Esophagus squamous epithelium (tissue), 5 donors: ENCODE measurements around the gene RILP. TPM values are rescaled to one million over a fixed set of nuclear protein-coding genes. Genes with fewer than 3 reads are reported as not detected.
"Not testable (repeated sequence)": the region's sequence is repeated elsewhere in the genome, so short reads cannot be mapped to it uniquely, and the experiment has no call there.

Experiments used
- DNase-seq: peaks from one replicate; lab custom pipeline; 2025; lab: John Stamatoyannopoulos, UW
- H3K27ac ChIP-seq, 4 donors: fragments of 200-600 bp; sonication (generic); one replicate each; pipeline ENCODE4 v1.5.1; 2016 to 2019; ENCODE audit warnings: mild to moderate bottlenecking in 1 of 4
- H3K27me3 ChIP-seq, 4 donors: fragments of 200-600 bp; sonication (generic); 1 replicate in 3 of 4; 2 replicates in 1 of 4; pipeline versions ENCODE4 v1.5.1 to v1.6.0; 2017 to 2021; ENCODE audit warnings: antibody characterized with exemption in 1 of 4
- H3K36me3 ChIP-seq, 3 donors: fragments of 200-600 bp; sonication (generic); one replicate each; pipeline ENCODE4 v1.5.1; 2016 to 2019
- H3K4me1 ChIP-seq, 3 donors: fragments of 200-600 bp; sonication (generic); one replicate each; pipeline ENCODE4 v1.5.1; 2017 to 2019
- H3K4me3 ChIP-seq, 4 donors: fragments of 200-600 bp; sonication (generic); 1 replicate in 3 of 4; 2 replicates in 1 of 4; pipeline ENCODE4 v1.5.1; 2016 to 2019; ENCODE audit warnings: mild to moderate bottlenecking in 2 of 4, moderate library complexity in 1 of 4
- H3K9me3 ChIP-seq, 3 donors: fragments of 200-600 bp; sonication (generic); one replicate each; pipeline ENCODE4 v1.5.1; 2016 to 2019
- CTCF ChIP-seq, 6 experiments: fragments of 450-650 bp in 4 of 6; fragments of 200-600 bp in 2 of 6; sonication (generic) in 2 of 6; IDR thresholded peaks; one replicate each; pipeline ENCODE4 v1.5.1; 2016 to 2019; ENCODE audit warnings: antibody characterized with exemption in 6 of 6, mild to moderate bottlenecking in 4 of 6, moderate library complexity in 4 of 6
- POLR2A ChIP-seq, 4 donors: fragments of 450-650 bp; IDR thresholded peaks; one replicate each; pipeline ENCODE4 v1.6.1; 2017; ENCODE audit warnings: antibody characterized with exemption in 4 of 4, mild to moderate bottlenecking in 4 of 4, moderate library complexity in 3 of 4
- WGBS, 2 donors: methylation state at CpG; one replicate each; pipeline ENCODE4 v1.1.5; 2018; 5-methylcytosine and 5-hydroxymethylcytosine counted together
- intact Hi-C: fragments of 100-400 bp; cut with DNase I; formaldehyde crosslinking; loops from one replicate; pipeline ENCODE4 v1.15.0; 2022
- total RNA-seq, 4 donors: library from RNA; depleted of rRNA; stranded (reverse); fragments of >200 nt; gene quantifications; one replicate each; pipeline ENCODE4 v1.1.0, GENCODE V29; 2016
- donor health status: DM: yes; HTN: yes; CAD: no.

RILP gene
- 10 to 100 TPM in 3 of 4 donors, 1 to 10 TPM in 1; 3.0 to 16.5 (median 13.9) TPM for total RNA-seq

- no peak for DNase-seq
- intact Hi-C loops = no loop called here
- Histone ChIP-seq H3K4me1 (peaks cover 31 to 68% (median 32%) of the 10 kb centered on the region in 3 donors), H3K27ac (peak within 1 kb of the TSS; percentile 90 to 100 (median 96)), H3K9me3 (no peaks in the 10 kb centered on the region), H3K36me3 (peaks cover 39 to 57% (median 43%) of the 10 kb centered on the region in 3 donors), H3K4me3 (peak within 1 kb of the TSS; percentile 49 to 86 (median 69)), H3K27me3 (no peaks in the 10 kb centered on the region)
- WGBS, 2 donors = 20 to 36% methylated on average over 5 to 7 of the region's 23 CpGs
- no peak for TF ChIP-seq CTCF (IDR thresholded peaks at IDR 0.05)
- peak in 1 of 4 donors; percentile 10 for TF ChIP-seq POLR2A (IDR thresholded peaks at IDR 0.05)
Observed at GRCh38 chr17:1649844-1650501, at the start of gene RILP. Gene RILP, minus strand, starts transcription at chr17:1649866. Its CDS starts 62 bp downstream, at chr17:1649804.

- Histone ChIP-seq H3K27ac (no peak overlapping the region), H3K4me1 (no peaks in the 10 kb centered on the region), H3K27me3 (no peaks in the 10 kb centered on the region), H3K36me3 (no peaks in the 10 kb centered on the region), H3K9me3 (no peaks in the 10 kb centered on the region), H3K4me3 (no peak overlapping the region)
- intact Hi-C loops = no loop called here
- TF ChIP-seq CTCF (IDR thresholded peaks at IDR 0.05) (no peak), POLR2A (IDR thresholded peaks at IDR 0.05) (no peak)
- WGBS, 2 donors = 42% methylated on average over 5 of the region's 5 CpGs
- no peak for DNase-seq
Observed at GRCh38 chr17:1697681-1698080, 48.0 kb upstream of the RILP start.

GRCh38 chr17:1695365-1695764 is 45.7 kb upstream of the RILP start:
- WGBS, 2 donors = 86 to 90% methylated on average over 5 to 8 of the region's 8 CpGs
- DNase-seq = no peak
- TF ChIP-seq POLR2A (IDR thresholded peaks at IDR 0.05) (no peak), CTCF (IDR thresholded peaks at IDR 0.05) (no peak)

GRCh38 chr17:1693339-1693738 is 43.7 kb upstream of the RILP start:
- Histone ChIP-seq H3K4me3 (no peak overlapping the region), H3K4me1 (no peaks in the 10 kb centered on the region), H3K27me3 (no peaks in the 10 kb centered on the region), H3K27ac (no peak overlapping the region), H3K9me3 (no peaks in the 10 kb centered on the region), H3K36me3 (no peaks in the 10 kb centered on the region)
- WGBS, 2 donors = 83 to 92% methylated on average over 7 of the region's 7 CpGs
- no peak for DNase-seq
- TF ChIP-seq POLR2A (IDR thresholded peaks at IDR 0.05) (no peak), CTCF (IDR thresholded peaks at IDR 0.05) (no peak)
- intact Hi-C loops = no loop called here

More at GRCh38 chr17:1695365-1695764, 45.7 kb upstream of the RILP start:
- H3K9me3 ChIP-seq = no peaks in the 10 kb centered on the region
- intact Hi-C loops = no loop called here
- H3K4me3 ChIP-seq = no peak overlapping the region
- no peaks in the 10 kb centered on the region for H3K27me3 ChIP-seq
- no peak overlapping the region for H3K27ac ChIP-seq
- no peaks in the 10 kb centered on the region for H3K4me1 ChIP-seq
- H3K36me3 ChIP-seq = no peaks in the 10 kb centered on the region

- no peak for DNase-seq
- TF ChIP-seq POLR2A (IDR thresholded peaks at IDR 0.05) = no peak
- TF ChIP-seq CTCF (IDR thresholded peaks at IDR 0.05) = no peak
- Histone ChIP-seq H3K4me3 (no peak overlapping the region), H3K27me3 (no peaks in the 10 kb centered on the region), H3K9me3 (no peaks in the 10 kb centered on the region), H3K27ac (no peak overlapping the region), H3K36me3 (no peaks in the 10 kb centered on the region), H3K4me1 (peaks cover 0 to 9% (median 0%) of the 10 kb centered on the region in 3 donors)
- WGBS, 2 donors = 68 to 86% methylated on average over 6 to 7 of the region's 8 CpGs
- intact Hi-C loops = no loop called here
Observed at GRCh38 chr17:1690544-1691221, 41.0 kb upstream of the RILP start.

- WGBS, 2 donors = 70 to 71% methylated on average over 2 to 5 of the region's 6 CpGs
- H3K27me3 ChIP-seq, H3K36me3 ChIP-seq, H3K4me3 ChIP-seq, H3K27ac ChIP-seq, H3K9me3 ChIP-seq, DNase-seq, intact Hi-C loops: not testable (repeated sequence)
- peaks cover 7 to 25% (median 8%) of the 10 kb centered on the region in 3 donors for H3K4me1 ChIP-seq
Observed at GRCh38 chr17:1688405-1688804, 38.7 kb upstream of the RILP start.
